Liver (tissue), 3 donors: Measurements from ENCODE around the gene CD247.

ENCODE experiments used
- FOXA2 ChIP-seq: IDR thresholded peaks from 2 replicates; pipeline ENCODE4 v1.6.1; 2016; ENCODE audit warnings: antibody characterized with exemption
- HNF4G ChIP-seq: IDR thresholded peaks from 2 replicates; pipeline ENCODE4 v1.6.1; 2016; ENCODE audit warnings: antibody characterized with exemption
- JUND ChIP-seq, 2 donors: IDR thresholded peaks; 2 replicates each; pipeline ENCODE4 v1.6.1; 2016; ENCODE audit warnings: antibody characterized with exemption in 2 of 2
- MAX ChIP-seq: IDR thresholded peaks from 2 replicates; pipeline ENCODE4 v1.6.1; 2016; ENCODE audit warnings: antibody characterized with exemption
- NR2F2 ChIP-seq: IDR thresholded peaks from 2 replicates; pipeline ENCODE4 v1.6.1; 2016; ENCODE audit warnings: antibody characterized with exemption
- RAD21 ChIP-seq, 2 donors: IDR thresholded peaks; 2 replicates each; pipeline ENCODE4 v1.6.1; 2016; ENCODE audit warnings: antibody characterized with exemption in 2 of 2, mild to moderate bottlenecking in 2 of 2
- REST ChIP-seq: IDR thresholded peaks from 2 replicates; pipeline ENCODE4 v1.6.1; 2016; ENCODE audit warnings: antibody characterized with exemption, mild to moderate bottlenecking
- RXRA ChIP-seq, 2 donors: IDR thresholded peaks; 2 replicates each; pipeline ENCODE4 v1.6.1; 2017 to 2018; ENCODE audit warnings: antibody characterized with exemption in 2 of 2, mild to moderate bottlenecking in 1 of 2
- SP1 ChIP-seq: IDR thresholded peaks from 2 replicates; pipeline ENCODE4 v1.6.1; 2018; ENCODE audit warnings: antibody characterized with exemption, mild to moderate bottlenecking
- TAF1 ChIP-seq: conservative IDR thresholded peaks from 2 replicates; pipeline ENCODE4 v1.6.1; 2016; ENCODE audit warnings: antibody characterized with exemption, mild to moderate bottlenecking
- YY1 ChIP-seq: IDR thresholded peaks from 2 replicates; pipeline ENCODE4 v1.6.1; 2016; ENCODE audit warnings: antibody characterized with exemption, mild to moderate bottlenecking
- TF ChIP-seq, protein P1 (sequence below): fragments of 150-350 bp; IDR thresholded peaks from 2 replicates; pipeline ENCODE4 v1.5.1; 2017; ENCODE audit warnings: improper control_type of control experiment, low read depth, low read length; ENCODE audit not compliant: missing input control
- donor health status: healthy.
- donor health status: healthy.

GRCh38 chr1:167567663-167568062 is 49.3 kb upstream of the CD247 start:
- no peak for TF ChIP-seq FOXA2
- TF ChIP-seq, protein P1, sequence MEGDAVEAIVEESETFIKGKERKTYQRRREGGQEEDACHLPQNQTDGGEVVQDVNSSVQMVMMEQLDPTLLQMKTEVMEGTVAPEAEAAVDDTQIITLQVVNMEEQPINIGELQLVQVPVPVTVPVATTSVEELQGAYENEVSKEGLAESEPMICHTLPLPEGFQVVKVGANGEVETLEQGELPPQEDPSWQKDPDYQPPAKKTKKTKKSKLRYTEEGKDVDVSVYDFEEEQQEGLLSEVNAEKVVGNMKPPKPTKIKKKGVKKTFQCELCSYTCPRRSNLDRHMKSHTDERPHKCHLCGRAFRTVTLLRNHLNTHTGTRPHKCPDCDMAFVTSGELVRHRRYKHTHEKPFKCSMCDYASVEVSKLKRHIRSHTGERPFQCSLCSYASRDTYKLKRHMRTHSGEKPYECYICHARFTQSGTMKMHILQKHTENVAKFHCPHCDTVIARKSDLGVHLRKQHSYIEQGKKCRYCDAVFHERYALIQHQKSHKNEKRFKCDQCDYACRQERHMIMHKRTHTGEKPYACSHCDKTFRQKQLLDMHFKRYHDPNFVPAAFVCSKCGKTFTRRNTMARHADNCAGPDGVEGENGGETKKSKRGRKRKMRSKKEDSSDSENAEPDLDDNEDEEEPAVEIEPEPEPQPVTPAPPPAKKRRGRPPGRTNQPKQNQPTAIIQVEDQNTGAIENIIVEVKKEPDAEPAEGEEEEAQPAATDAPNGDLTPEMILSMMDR: no peak
- no peak for TF ChIP-seq NR2F2
- no peak for TF ChIP-seq MAX
- TF ChIP-seq TAF1: no peak
- no peak for TF ChIP-seq HNF4G
- no peak for TF ChIP-seq RXRA (IDR thresholded peaks at IDR 0.05)
- TF ChIP-seq JUND (IDR thresholded peaks at IDR 0.05): no peak
- no peak for TF ChIP-seq RAD21 (IDR thresholded peaks at IDR 0.05)
- TF ChIP-seq REST: no peak
- no peak for TF ChIP-seq YY1
- TF ChIP-seq SP1: no peak
